CD4-positive, CD25-positive, alpha-beta regulatory T cell (primary cell): ENCODE results near the gene MYO1E. TPM values are rescaled to one million over a fixed set of nuclear protein-coding genes. Genes with fewer than 3 reads are reported as not detected.
"Not testable (repeated sequence)": the region's sequence is repeated elsewhere in the genome, so short reads cannot be mapped to it uniquely, and the experiment has no call there.

ENCODE experiments used
- ATAC-seq, 2 donors: fragments of 150-1000 bp; cut with Tn5 transposase; one replicate each; pipeline ENCODE4 v1.10.0; 2021; ENCODE audit warnings: low read depth in 2 of 2, moderate number of reproducible peaks in 2 of 2, moderate library complexity in 1 of 2
- DNase-seq, 3 donors: peaks; one replicate each; pipeline versions ENCODE4 v3.0.0 to v3.0.0-alpha.2; 2012 to 2022; ENCODE audit warnings: mixed read lengths in 1 of 3
- H3K27ac ChIP-seq: one replicate; pipeline ENCODE4 v1.7.0; 2013; ENCODE audit warnings: mild to moderate bottlenecking, low read length; ENCODE audit not compliant: insufficient read depth, poor library complexity, severe bottlenecking
- H3K27me3 ChIP-seq: one replicate; pipeline ENCODE4 v1.7.0; 2013; ENCODE audit warnings: low read length; ENCODE audit not compliant: control insufficient read depth, insufficient read depth
- H3K36me3 ChIP-seq: one replicate; pipeline ENCODE4 v1.7.0; 2013; ENCODE audit warnings: mild to moderate bottlenecking, low read length, moderate library complexity; ENCODE audit not compliant: control insufficient read depth, insufficient read depth
- H3K4me1 ChIP-seq: 2 replicates; pipeline ENCODE4 v1.7.0; 2013; ENCODE audit warnings: mild to moderate bottlenecking, low read length; ENCODE audit not compliant: insufficient read depth, control insufficient read depth, poor library complexity, severe bottlenecking
- H3K4me3 ChIP-seq: one replicate; pipeline ENCODE4 v1.7.0; 2013; ENCODE audit warnings: low read depth, mild to moderate bottlenecking, low read length, moderate library complexity
- H3K9me3 ChIP-seq, 2 experiments: 1 replicate in 1 of 2; 2 replicates in 1 of 2; pipeline ENCODE4 v1.7.0; 2013; ENCODE audit warnings: low read length in 2 of 2, mild to moderate bottlenecking in 1 of 2, moderate library complexity in 1 of 2; ENCODE audit not compliant: control insufficient read depth in 2 of 2
- H3K27ac Mint-ChIP-seq, 3 donors: one replicate each; pipeline ENCODE4 v1.8.0; 2020 to 2022; ENCODE audit warnings: mild to moderate bottlenecking in 3 of 3, mixed read lengths in 3 of 3, moderate library complexity in 2 of 3
- H3K27me3 Mint-ChIP-seq: one replicate; pipeline ENCODE4 v1.8.0; 2022; ENCODE audit warnings: mild to moderate bottlenecking, mixed read lengths
- H3K36me3 Mint-ChIP-seq: one replicate; pipeline ENCODE4 v1.8.0; 2020; ENCODE audit warnings: mixed read lengths
- H3K4me1 Mint-ChIP-seq, 4 donors: one replicate each; pipeline ENCODE4 v1.8.0; 2020 to 2022; ENCODE audit warnings: mixed read lengths in 4 of 4, mild to moderate bottlenecking in 1 of 4
- H3K4me3 Mint-ChIP-seq, 4 donors: one replicate each; pipeline ENCODE4 v1.8.0; 2020 to 2022; ENCODE audit warnings: mild to moderate bottlenecking in 4 of 4, mixed read lengths in 4 of 4, moderate library complexity in 3 of 4
- H3K9me3 Mint-ChIP-seq, 7 donors: one replicate each; pipeline ENCODE4 v1.8.0; 2020 to 2022; ENCODE audit warnings: mixed read lengths in 7 of 7, mild to moderate bottlenecking in 3 of 7, moderate library complexity in 2 of 7
- polyA plus RNA-seq, 4 donors: library from polyadenylated mRNA; unstranded; fragments of 300-500 nt; fragmentation: Illumina TruSeq; gene quantifications; one replicate each; pipeline ENCODE4 v1.2.3, GENCODE V29; 2021
- total RNA-seq: library from RNA; stranded (reverse); gene quantifications from one replicate; pipeline ENCODE4 v1.2.3, GENCODE V29; 2022

MYO1E gene
- total and polyA plus RNA-seq, 5 donors from 2014 or later, result 0.14 to 1.6 (median 0.75) TPM

DNA sequence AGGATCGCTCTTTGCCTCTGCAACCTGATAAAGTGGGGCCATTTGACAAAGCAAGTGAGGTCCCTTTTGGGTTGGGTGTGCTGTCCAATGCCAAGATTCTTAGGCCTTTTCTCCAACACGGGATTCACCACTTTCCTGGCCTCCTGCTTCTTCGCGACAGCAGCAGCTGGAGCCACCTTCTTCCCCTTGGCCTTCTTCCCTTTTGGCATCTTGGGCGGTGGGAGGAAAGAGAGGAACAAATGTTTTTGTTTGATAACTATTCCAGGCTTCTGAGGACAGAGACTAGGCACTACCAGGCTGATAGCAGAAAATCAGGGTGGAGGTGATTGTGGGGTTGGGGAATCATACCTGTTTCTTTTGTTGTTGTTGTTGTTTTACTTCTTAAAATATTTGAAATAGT lies 35.3 kb upstream of the MYO1E start:
- no peaks in the 10 kb centered on the region for H3K27me3 ChIP-seq
- no peaks in the 10 kb centered on the region for H3K36me3 Mint-ChIP-seq
- no peaks in the 10 kb centered on the region for H3K4me1 ChIP-seq
- H3K4me1 Mint-ChIP-seq, result peaks cover 0 to 14% (median 4%) of the 10 kb centered on the region in 4 donors
- H3K4me3 ChIP-seq, result no peak overlapping the region
- peaks cover 13% of the 10 kb centered on the region for H3K27me3 Mint-ChIP-seq
- H3K27ac Mint-ChIP-seq, result no peak overlapping the region
- no peaks in the 10 kb centered on the region for H3K9me3 Mint-ChIP-seq
- ATAC-seq (no peak), DNase-seq (no peak)
- H3K27ac ChIP-seq, result no peak overlapping the region
- H3K4me3 Mint-ChIP-seq, result no peak overlapping the region
- H3K9me3 ChIP-seq, result no peaks in the 10 kb centered on the region
- no peaks in the 10 kb centered on the region for H3K36me3 ChIP-seq

DNA sequence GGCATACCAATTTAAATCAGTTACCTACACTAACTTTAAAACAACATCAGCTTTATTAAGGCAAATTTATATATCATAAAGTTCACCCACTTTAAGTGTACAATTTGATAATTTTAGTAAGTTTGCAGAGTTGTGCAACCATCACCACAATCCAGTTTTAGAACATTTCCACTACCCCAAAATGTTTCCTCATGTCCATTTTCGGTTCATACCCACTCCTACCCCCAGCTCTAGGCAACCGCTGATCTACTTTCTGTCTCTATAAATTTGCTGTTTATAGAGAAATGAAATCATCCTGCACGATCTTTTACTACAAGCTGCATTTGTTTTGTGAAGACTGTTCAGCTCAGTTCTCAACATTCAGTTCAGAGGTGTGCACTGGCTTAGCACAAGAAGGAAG lies 33.8 kb upstream of the MYO1E start:
- no peaks in the 10 kb centered on the region for H3K36me3 ChIP-seq
- no peaks in the 10 kb centered on the region for H3K27me3 ChIP-seq
- Mint-ChIP-seq H3K9me3 (no peaks in the 10 kb centered on the region), H3K4me3 (no peak overlapping the region), H3K36me3 (no peaks in the 10 kb centered on the region), H3K27me3 (peaks cover 15% of the 10 kb centered on the region), H3K27ac (no peak overlapping the region), H3K4me1 (peaks cover 0 to 6% (median 0%) of the 10 kb centered on the region in 4 donors)
- H3K4me3 ChIP-seq, result no peak overlapping the region
- ATAC-seq (no peak), DNase-seq (no peak)
- H3K9me3 ChIP-seq, result no peaks in the 10 kb centered on the region
- no peaks in the 10 kb centered on the region for H3K4me1 ChIP-seq
- H3K27ac ChIP-seq, result no peak overlapping the region

DNA sequence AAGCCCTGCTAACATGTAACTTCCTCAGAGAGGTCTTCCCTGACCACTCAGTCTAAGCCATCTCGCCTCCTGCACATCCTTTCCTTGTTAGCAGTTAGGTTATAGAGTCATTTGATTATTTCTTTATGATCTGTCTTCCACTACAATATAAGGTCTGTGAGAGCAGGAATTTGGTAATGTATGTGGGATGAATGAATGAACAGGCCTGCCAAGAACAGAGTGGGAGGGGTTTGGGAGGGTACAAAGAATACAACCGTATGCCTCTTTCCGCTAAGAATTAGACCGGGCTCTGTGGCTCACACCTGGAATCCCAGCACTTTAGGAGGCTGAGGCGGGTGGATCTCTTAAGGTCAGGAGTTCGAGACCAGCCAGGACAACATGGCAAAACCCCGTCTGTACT lies 32.4 kb upstream of the MYO1E start:
- Histone ChIP-seq H3K27me3 (no peaks in the 10 kb centered on the region), H3K9me3 (no peaks in the 10 kb centered on the region), H3K36me3 (no peaks in the 10 kb centered on the region), H3K4me1 (no peaks in the 10 kb centered on the region), H3K27ac (no peak overlapping the region), H3K4me3 (no peak overlapping the region)
- peaks cover 0 to 2% (median 0%) of the 10 kb centered on the region in 7 donors for H3K9me3 Mint-ChIP-seq
- H3K4me3 Mint-ChIP-seq, result no peak overlapping the region
- H3K27me3 Mint-ChIP-seq, result peaks cover 17% of the 10 kb centered on the region
- no peaks in the 10 kb centered on the region for H3K36me3 Mint-ChIP-seq
- no peak for ATAC-seq
- H3K4me1 Mint-ChIP-seq, result peaks cover 0 to 3% (median 0%) of the 10 kb centered on the region in 4 donors
- no peak for DNase-seq
- H3K27ac Mint-ChIP-seq, result no peak overlapping the region

- H3K4me3 Mint-ChIP-seq, result no peak overlapping the region
- H3K27ac Mint-ChIP-seq, result peak overlapping the region in 1 of 3 donors; percentile 94
- H3K27me3 ChIP-seq, result peaks cover 2% of the 10 kb centered on the region
- no peaks in the 10 kb centered on the region for H3K36me3 ChIP-seq
- peaks cover 16% of the 10 kb centered on the region for H3K27me3 Mint-ChIP-seq
- no peak overlapping the region for H3K4me3 ChIP-seq
- no peaks in the 10 kb centered on the region for H3K9me3 ChIP-seq
- DNase-seq (no peak), ATAC-seq (no peak)
- peaks cover 0 to 3% (median 0%) of the 10 kb centered on the region in 7 donors for H3K9me3 Mint-ChIP-seq
- H3K36me3 Mint-ChIP-seq, result no peaks in the 10 kb centered on the region
- no peak overlapping the region for H3K27ac ChIP-seq
- H3K4me1 Mint-ChIP-seq, result no peaks in the 10 kb centered on the region
- no peaks in the 10 kb centered on the region for H3K4me1 ChIP-seq
Observed at GRCh38 chr15:59401824-59402569, 29.3 kb upstream of the MYO1E start.

DNA sequence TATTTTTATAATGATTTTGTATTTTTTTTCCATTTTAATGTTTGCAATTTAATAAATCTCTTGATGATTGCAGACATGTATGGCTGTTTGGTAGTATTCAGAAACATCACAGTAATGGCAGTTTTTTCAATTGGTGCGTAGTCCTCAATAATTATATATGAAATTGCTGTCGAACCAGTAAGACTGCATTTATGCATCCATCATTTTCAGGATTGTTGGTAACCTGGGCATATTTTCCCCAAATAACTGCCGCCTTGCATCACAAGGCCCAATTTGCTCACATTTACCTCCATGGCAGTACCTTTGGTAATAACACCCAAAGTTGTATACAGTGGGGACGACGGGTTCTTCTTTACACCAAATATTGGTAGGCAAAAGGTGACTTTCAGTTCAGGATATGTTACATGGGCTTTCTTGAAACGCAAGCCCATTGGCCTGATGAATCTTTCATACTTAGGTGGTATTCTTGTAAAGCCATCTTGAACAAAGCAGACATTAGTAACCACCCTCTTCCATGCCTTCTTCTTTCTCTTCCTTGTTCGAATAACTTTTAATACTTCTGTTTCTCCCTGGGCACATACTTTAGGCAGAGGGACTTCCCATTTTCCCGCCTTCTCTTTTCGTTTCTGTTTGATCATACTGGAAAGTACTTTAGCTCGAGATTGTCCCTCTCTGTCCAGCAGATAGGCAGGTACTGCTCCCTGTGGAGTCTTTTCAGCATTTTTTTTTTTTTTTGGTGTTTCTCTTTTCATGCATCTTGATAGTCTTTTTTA lies 28.6 kb upstream of the MYO1E start:
- ATAC-seq, H3K4me3 Mint-ChIP-seq, H3K27ac ChIP-seq, H3K4me1 ChIP-seq, H3K27me3 ChIP-seq, H3K36me3 ChIP-seq, H3K9me3 ChIP-seq, H3K4me1 Mint-ChIP-seq, DNase-seq, H3K36me3 Mint-ChIP-seq, H3K4me3 ChIP-seq, H3K9me3 Mint-ChIP-seq: not testable (repeated sequence)
- Mint-ChIP-seq H3K27ac (peak overlapping the region in 1 of 3 donors; percentile 94), H3K27me3 (peaks cover 24% of the 10 kb centered on the region)

GRCh38 chr15:59400103-59400813 lies 27.6 kb upstream of the MYO1E start:
- Histone ChIP-seq H3K4me3 (no peak overlapping the region), H3K9me3 (no peaks in the 10 kb centered on the region), H3K36me3 (no peaks in the 10 kb centered on the region), H3K27me3 (peaks cover 4% of the 10 kb centered on the region), H3K4me1 (no peaks in the 10 kb centered on the region), H3K27ac (no peak overlapping the region)
- H3K27me3 Mint-ChIP-seq, result peaks cover 28% of the 10 kb centered on the region
- no peaks in the 10 kb centered on the region for H3K36me3 Mint-ChIP-seq
- ATAC-seq (no peak), DNase-seq (no peak)
- no peak overlapping the region for H3K4me3 Mint-ChIP-seq
- no peak overlapping the region for H3K27ac Mint-ChIP-seq
- peaks cover 0 to 3% (median 0%) of the 10 kb centered on the region in 7 donors for H3K9me3 Mint-ChIP-seq
- H3K4me1 Mint-ChIP-seq, result no peaks in the 10 kb centered on the region

DNA sequence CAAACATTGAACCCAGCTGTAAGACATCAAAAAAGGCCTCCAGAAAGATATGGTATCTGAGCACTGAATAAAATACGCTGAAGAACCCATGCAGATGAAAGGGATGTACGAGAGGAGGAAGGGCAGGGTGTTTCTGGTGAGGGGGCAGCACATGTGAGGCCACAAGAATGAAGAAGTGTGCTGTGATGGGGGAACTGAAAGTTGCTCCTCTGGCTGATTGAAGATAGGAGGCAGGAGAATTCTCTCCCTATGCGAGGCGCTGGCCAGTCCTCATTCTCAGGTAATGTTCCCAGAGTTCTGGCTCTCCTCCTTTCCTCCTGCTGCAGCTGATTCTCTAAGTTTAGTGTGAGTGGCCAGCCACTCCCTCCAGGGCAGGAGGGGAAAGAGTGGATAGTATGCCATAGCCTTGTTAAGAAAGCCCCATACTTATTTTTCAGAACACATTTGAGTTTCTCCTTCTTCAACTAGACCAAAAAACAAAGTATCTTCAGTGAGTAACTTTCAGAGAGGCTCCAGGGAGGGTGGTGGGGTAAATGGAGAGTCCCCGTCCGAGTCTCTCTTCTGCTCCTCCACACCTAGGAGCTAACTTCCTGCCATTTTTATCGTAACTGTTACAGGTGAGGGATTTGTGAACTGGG lies 26.9 kb upstream of the MYO1E start:
- peaks cover 28% of the 10 kb centered on the region for H3K27me3 Mint-ChIP-seq
- no peak overlapping the region for H3K27ac ChIP-seq
- ATAC-seq, result peak; percentile 52 to 59
- no peak overlapping the region for H3K27ac Mint-ChIP-seq
- H3K36me3 Mint-ChIP-seq, result no peaks in the 10 kb centered on the region
- no peaks in the 10 kb centered on the region for H3K36me3 ChIP-seq
- no peak overlapping the region for H3K4me3 Mint-ChIP-seq
- H3K4me1 ChIP-seq, result no peaks in the 10 kb centered on the region
- no peak for DNase-seq
- H3K9me3 Mint-ChIP-seq, result peaks cover 0 to 3% (median 0%) of the 10 kb centered on the region in 7 donors
- H3K4me1 Mint-ChIP-seq, result no peaks in the 10 kb centered on the region
- H3K9me3 ChIP-seq, result no peaks in the 10 kb centered on the region
- no peak overlapping the region for H3K4me3 ChIP-seq
- H3K27me3 ChIP-seq, result peaks cover 4% of the 10 kb centered on the region
